Left forelimb (tissue), 1 donor: ENCODE results near the gene SEL1L.
"Not testable (repeated sequence)": the region's sequence is repeated elsewhere in the genome, so short reads cannot be mapped to it uniquely, and the experiment has no call there.

Experiments used
- DNase-seq: peaks from one replicate; pipeline ENCODE4 v3.0.0-alpha.2; 2018; ENCODE audit warnings: low spot score

The SEL1L gene

GRCh38 chr14:81525129-81525528, 8.5 kb downstream of the SEL1L start:
- no peak for DNase-seq

GRCh38 chr14:81523616-81524015, 10.0 kb downstream of the SEL1L start:
- no peak for DNase-seq

GRCh38 chr14:81523016-81523415, 10.6 kb downstream of the SEL1L start:
- no peak for DNase-seq

GRCh38 chr14:81521356-81521755, 12.3 kb downstream of the SEL1L start:
- no peak for DNase-seq

- DNase-seq, result no peak
Measured at GRCh38 chr14:81519200-81520011, 14.2 kb downstream of the SEL1L start.

GRCh38 chr14:81517798-81518398, 15.8 kb downstream of the SEL1L start:
- DNase-seq, result no peak

- no peak for DNase-seq
Measured at GRCh38 chr14:81516986-81517797, 16.5 kb downstream of the SEL1L start.

GRCh38 chr14:81515927-81516326, 17.7 kb downstream of the SEL1L start:
- DNase-seq, result not testable (repeated sequence)

- DNase-seq, result not testable (repeated sequence)
Measured at GRCh38 chr14:81512826-81513225, 20.8 kb downstream of the SEL1L start.

GRCh38 chr14:81511111-81511904, 22.3 kb downstream of the SEL1L start:
- no peak for DNase-seq

GRCh38 chr14:81509838-81510452, 23.7 kb downstream of the SEL1L start:
- no peak for DNase-seq

- DNase-seq, result no peak
Measured at GRCh38 chr14:81509321-81509720, 24.3 kb downstream of the SEL1L start.

- DNase-seq, result no peak
Measured at GRCh38 chr14:81506487-81506886, 27.2 kb downstream of the SEL1L start.

- DNase-seq, result no peak
Measured at GRCh38 chr14:81504864-81505263, 28.8 kb downstream of the SEL1L start.

GRCh38 chr14:81485781-81486180, 47.9 kb downstream of the SEL1L start:
- no peak for DNase-seq

- DNase-seq, result no peak
Measured at GRCh38 chr14:81485372-81485771, 48.3 kb downstream of the SEL1L start.

- DNase-seq, result no peak
Measured at GRCh38 chr14:81484120-81484519, 49.5 kb downstream of the SEL1L start.

GRCh38 chr14:81480741-81481140, 52.9 kb downstream of the SEL1L start:
- DNase-seq, result no peak

- DNase-seq, result no peak
Measured at GRCh38 chr14:81478446-81478845, 55.2 kb downstream of the SEL1L start.

- no peak for DNase-seq
Measured at GRCh38 chr14:81476816-81477215, 56.8 kb downstream of the SEL1L start.

GRCh38 chr14:81474685-81475324, 58.8 kb downstream of the SEL1L start:
- no peak for DNase-seq
